Thyroid gland (tissue), 4 donors: Measurements from ENCODE around the gene GALNTL6. TPM values are rescaled to one million over a fixed set of nuclear protein-coding genes. Genes with fewer than 3 reads are reported as not detected.

Source experiments
- DNase-seq, 2 donors: peaks; one replicate each; pipeline ENCODE4 v3.0.0-alpha.2; 2019
- H3K27ac ChIP-seq, 3 donors: fragments of 200-600 bp; sonication (generic); 1 replicate in 2 of 3; 2 replicates in 1 of 3; pipeline ENCODE4 v1.5.1; 2016 to 2019; ENCODE audit warnings: mild to moderate bottlenecking in 1 of 3, moderate library complexity in 1 of 3
- H3K27me3 ChIP-seq: fragments of 200-600 bp; sonication (generic); one replicate; pipeline ENCODE4 v1.5.1; 2019
- H3K36me3 ChIP-seq, 2 donors: fragments of 200-600 bp; sonication (generic); one replicate each; pipeline ENCODE4 v1.5.1; 2016 to 2019
- H3K4me1 ChIP-seq, 2 donors: fragments of 200-600 bp; sonication (generic); one replicate each; pipeline ENCODE4 v1.5.1; 2017 to 2019
- H3K4me3 ChIP-seq, 3 donors: fragments of 200-600 bp; sonication (generic); replicated peaks in 1 of 3; 1 replicate in 2 of 3; 2 replicates in 1 of 3; pipeline ENCODE4 v1.5.1; 2016; ENCODE audit warnings: mild to moderate bottlenecking in 1 of 3
- H3K9me3 ChIP-seq: fragments of 200-600 bp; sonication (generic); one replicate; pipeline ENCODE4 v1.5.1; 2017
- CTCF ChIP-seq, 6 experiments: fragments of 200-600 bp in 3 of 6; fragments of 450-650 bp in 3 of 6; sonication (generic) in 3 of 6; IDR thresholded peaks; one replicate each; pipeline ENCODE4 v1.5.1; 2016 to 2019; ENCODE audit warnings: antibody characterized with exemption in 6 of 6, mild to moderate bottlenecking in 2 of 6, inconsistent platforms in 1 of 6, moderate library complexity in 1 of 6
- POLR2A ChIP-seq, 2 donors: fragments of 450-650 bp; IDR thresholded peaks; one replicate each; pipeline ENCODE4 v1.6.1; 2017; ENCODE audit warnings: antibody characterized with exemption in 2 of 2, mild to moderate bottlenecking in 2 of 2, moderate library complexity in 1 of 2
- WGBS, 2 donors: methylation state at CpG; one replicate each; pipeline ENCODE4 v1.1.5; 2017; 5-methylcytosine and 5-hydroxymethylcytosine counted together
- intact Hi-C: fragments of 100-400 bp; cut with DNase I; formaldehyde crosslinking; loops from one replicate; pipeline ENCODE4 v1.15.1; 2023
- total RNA-seq, 4 donors: library from RNA; depleted of rRNA; stranded (reverse); fragments of >200 nt; gene quantifications; one replicate each; pipeline ENCODE4 v1.2.3, GENCODE V29; 2016

GALNTL6 gene
- total RNA-seq, 4 donors from 2014 or later = not detected

GRCh38 chr4:172942840-172943239 is 1129.6 kb downstream of the GALNTL6 start:
- Histone ChIP-seq H3K9me3 (no peaks in the 10 kb centered on the region), H3K27me3 (no peaks in the 10 kb centered on the region), H3K36me3 (no peaks in the 10 kb centered on the region), H3K4me1 (peaks cover 0 to 5% of the 10 kb centered on the region in 2 donors), H3K27ac (no peak overlapping the region), H3K4me3 (no peak overlapping the region)
- DNase-seq = no peak
- intact Hi-C loops = no loop called here
- TF ChIP-seq CTCF (IDR thresholded peaks at IDR 0.05) (no peak), POLR2A (IDR thresholded peaks at IDR 0.05) (no peak)
- WGBS, 2 donors = 68 to 76% methylated on average over 3 of the region's 3 CpGs

- no peak for DNase-seq
- Histone ChIP-seq H3K9me3 (no peaks in the 10 kb centered on the region), H3K4me1 (peaks cover 0 to 8% of the 10 kb centered on the region in 2 donors), H3K36me3 (no peaks in the 10 kb centered on the region), H3K27ac (no peak overlapping the region), H3K27me3 (no peaks in the 10 kb centered on the region), H3K4me3 (no peak overlapping the region)
- TF ChIP-seq CTCF (IDR thresholded peaks at IDR 0.05) (no peak), POLR2A (IDR thresholded peaks at IDR 0.05) (no peak)
- intact Hi-C loops = no loop called here
Observed at GRCh38 chr4:172945611-172946010, 1132.4 kb downstream of the GALNTL6 start.

- no peaks in the 10 kb centered on the region for H3K27me3 ChIP-seq
- H3K4me3 ChIP-seq = no peak overlapping the region
- H3K36me3 ChIP-seq = no peaks in the 10 kb centered on the region
- no peak for TF ChIP-seq POLR2A (IDR thresholded peaks at IDR 0.05)
- TF ChIP-seq CTCF (IDR thresholded peaks at IDR 0.05) = no peak
- H3K9me3 ChIP-seq = no peaks in the 10 kb centered on the region
- H3K27ac ChIP-seq = no peak overlapping the region
- no peak for DNase-seq
- intact Hi-C loops = no loop called here
- H3K4me1 ChIP-seq = peaks cover 0 to 8% of the 10 kb centered on the region in 2 donors
- WGBS, 2 donors = 83 to 93% methylated on average over 1 of the region's 1 CpG
Observed at GRCh38 chr4:172946503-172946902, 1133.3 kb downstream of the GALNTL6 start.

GRCh38 chr4:172947594-172947993 is 1134.4 kb downstream of the GALNTL6 start:
- Histone ChIP-seq H3K27ac (no peak overlapping the region), H3K36me3 (no peaks in the 10 kb centered on the region), H3K27me3 (no peaks in the 10 kb centered on the region), H3K4me1 (peaks cover 0 to 8% of the 10 kb centered on the region in 2 donors), H3K9me3 (no peaks in the 10 kb centered on the region), H3K4me3 (no peak overlapping the region)
- intact Hi-C loops = no loop called here
- TF ChIP-seq POLR2A (IDR thresholded peaks at IDR 0.05) (no peak), CTCF (IDR thresholded peaks at IDR 0.05) (no peak)
- no peak for DNase-seq
- WGBS, 2 donors = 36 to 44% methylated on average over 3 of the region's 3 CpGs

GRCh38 chr4:172950990-172951389 is 1137.8 kb downstream of the GALNTL6 start:
- Histone ChIP-seq H3K27me3 (no peaks in the 10 kb centered on the region), H3K9me3 (no peaks in the 10 kb centered on the region), H3K36me3 (no peaks in the 10 kb centered on the region), H3K27ac (no peak overlapping the region), H3K4me1 (peaks cover 0 to 8% of the 10 kb centered on the region in 2 donors), H3K4me3 (no peak overlapping the region)
- intact Hi-C loops = no loop called here
- 89 to 95% methylated on average over 2 of the region's 2 CpGs for WGBS, 2 donors
- TF ChIP-seq POLR2A (IDR thresholded peaks at IDR 0.05) (no peak), CTCF (IDR thresholded peaks at IDR 0.05) (no peak)
- DNase-seq = no peak
